ENCODE results near the gene RALGAPB. TPM values are rescaled to one million over a fixed set of nuclear protein-coding genes. Genes with fewer than 3 reads are reported as not detected.
"Not testable (repeated sequence)": the region's sequence is repeated elsewhere in the genome, so short reads cannot be mapped to it uniquely, and the experiment has no call there.

Gene RALGAPB
- total and polyA plus RNA-seq, 7 experiments from 2014 or later: 10.8 to 50.4 (median 40.9) TPM

DNA sequence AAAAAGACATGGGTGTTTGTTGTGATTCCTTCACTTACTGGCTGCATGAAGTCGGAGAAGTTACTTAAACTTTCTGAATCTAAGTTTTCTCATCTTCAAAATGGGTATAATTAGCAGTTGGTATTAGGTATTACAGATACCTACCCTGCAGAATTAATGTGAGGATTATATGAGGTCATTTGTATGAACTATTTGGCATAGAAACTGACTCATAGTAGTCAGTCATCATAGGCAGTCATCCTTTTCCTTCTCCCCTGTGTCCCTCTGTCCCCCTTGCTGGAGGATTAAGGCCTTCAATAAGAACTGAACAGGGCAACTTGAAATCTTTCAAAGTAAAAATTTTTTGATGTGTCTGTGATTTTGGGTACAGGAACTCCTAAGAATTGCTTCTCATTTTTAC, 26.3 kb downstream of the RALGAPB start:
- Mint-ChIP-seq H3K27me3 (no peaks in the 10 kb centered on the region), H3K9me3 (peaks cover 0 to 3% (median 0%) of the 10 kb centered on the region in 11 donors), H3K27ac (peak overlapping the region in 1 of 9 donors; percentile 3), H3K36me3 (peaks cover 28 to 69% (median 49%) of the 10 kb centered on the region in 5 donors), H3K4me3 (no peak overlapping the region), H3K4me1 (peaks cover 0 to 13% (median 5%) of the 10 kb centered on the region in 7 donors)
- ChIA-PET POLR2A (no interaction called here), CTCF (no interaction called here)
- no peaks in the 10 kb centered on the region for H3K4me1 ChIP-seq (ENCODE audit: control insufficient read depth in 2 of 2, insufficient read depth in 2 of 2, low read length in 2 of 2)
- DNase-seq: no peak
- H3K9me3 ChIP-seq (ENCODE audit: control insufficient read depth in 2 of 3, low read length in 3 of 3): no peaks in the 10 kb centered on the region
- H3K27me3 ChIP-seq (ENCODE audit: control insufficient read depth in 2 of 2, insufficient read depth in 2 of 2, low read length in 2 of 2): no peaks in the 10 kb centered on the region
- intact Hi-C loops (cut with micrococcal nuclease): no loop called here
- H3K36me3 ChIP-seq (ENCODE audit: control insufficient read depth in 2 of 3, insufficient read depth in 3 of 3, low read length in 3 of 3): peaks cover 15 to 79% (median 30%) of the 10 kb centered on the region in 3 experiments
- H3K27ac ChIP-seq (ENCODE audit: low read depth, low read length): no peak overlapping the region
- H3K4me3 ChIP-seq (ENCODE audit: low read length): no peak overlapping the region
- ATAC-seq: no peak

- DNase-seq (no peak), ATAC-seq (no peak)
- H3K4me3 Mint-ChIP-seq: no peak overlapping the region
- Histone ChIP-seq H3K9me3 (ENCODE audit: control insufficient read depth in 2 of 3, low read length in 3 of 3) (no peaks in the 10 kb centered on the region), H3K4me1 (ENCODE audit: control insufficient read depth in 2 of 2, insufficient read depth in 2 of 2, low read length in 2 of 2) (no peaks in the 10 kb centered on the region), H3K27ac (ENCODE audit: low read depth, low read length) (no peak overlapping the region), H3K27me3 (ENCODE audit: control insufficient read depth in 2 of 2, insufficient read depth in 2 of 2, low read length in 2 of 2) (no peaks in the 10 kb centered on the region), H3K36me3 (ENCODE audit: control insufficient read depth in 2 of 3, insufficient read depth in 3 of 3, low read length in 3 of 3) (peaks cover 13 to 76% (median 30%) of the 10 kb centered on the region in 3 experiments), H3K4me3 (ENCODE audit: low read length) (no peak overlapping the region)
- H3K27me3 Mint-ChIP-seq: no peaks in the 10 kb centered on the region
- H3K36me3 Mint-ChIP-seq: peaks cover 26 to 71% (median 51%) of the 10 kb centered on the region in 5 donors
- peaks cover 0 to 3% (median 2%) of the 10 kb centered on the region in 11 donors for H3K9me3 Mint-ChIP-seq
- no peak overlapping the region for H3K27ac Mint-ChIP-seq
- POLR2A ChIA-PET: no interaction called here
- intact Hi-C loops (cut with micrococcal nuclease): no loop called here
- H3K4me1 Mint-ChIP-seq: peaks cover 0 to 13% (median 4%) of the 10 kb centered on the region in 7 donors
- CTCF ChIA-PET: no interaction called here
Measured at GRCh38 chr20:38499366-38499765, 26.7 kb downstream of the RALGAPB start.

GRCh38 chr20:38501858-38502436, 29.3 kb downstream of the RALGAPB start:
- peaks cover 0 to 10% (median 4%) of the 10 kb centered on the region in 7 donors for H3K4me1 Mint-ChIP-seq
- no peak overlapping the region for H3K4me3 Mint-ChIP-seq
- Histone ChIP-seq H3K9me3 (ENCODE audit: control insufficient read depth in 2 of 3, low read length in 3 of 3) (no peaks in the 10 kb centered on the region), H3K4me1 (ENCODE audit: control insufficient read depth in 2 of 2, insufficient read depth in 2 of 2, low read length in 2 of 2) (no peaks in the 10 kb centered on the region), H3K27me3 (ENCODE audit: control insufficient read depth in 2 of 2, insufficient read depth in 2 of 2, low read length in 2 of 2) (no peaks in the 10 kb centered on the region), H3K36me3 (ENCODE audit: control insufficient read depth in 2 of 3, insufficient read depth in 3 of 3, low read length in 3 of 3) (peaks cover 12 to 59% (median 23%) of the 10 kb centered on the region in 3 experiments), H3K4me3 (ENCODE audit: low read length) (no peak overlapping the region), H3K27ac (ENCODE audit: low read depth, low read length) (no peak overlapping the region)
- no peak overlapping the region for H3K27ac Mint-ChIP-seq
- POLR2A ChIA-PET: interaction anchor here (0.6 kb wide), 1 partner anchor 25 kb away, joined by 3 read pairs; no protein-coding TSS in a partner anchor
- H3K36me3 Mint-ChIP-seq: peaks cover 26 to 60% (median 48%) of the 10 kb centered on the region in 5 donors
- ATAC-seq: no peak
- no peak for DNase-seq
- no peaks in the 10 kb centered on the region for H3K27me3 Mint-ChIP-seq
- peaks cover 0 to 11% (median 3%) of the 10 kb centered on the region in 11 donors for H3K9me3 Mint-ChIP-seq
- CTCF ChIA-PET: no interaction called here
- intact Hi-C loops (cut with micrococcal nuclease): no loop called here

- intact Hi-C loops (cut with micrococcal nuclease): no loop called here
- no peak for DNase-seq
- H3K36me3 Mint-ChIP-seq: peaks cover 25 to 50% (median 43%) of the 10 kb centered on the region in 5 donors
- peaks cover 0 to 7% (median 1%) of the 10 kb centered on the region in 7 donors for H3K4me1 Mint-ChIP-seq
- no peak overlapping the region for H3K27ac Mint-ChIP-seq
- Histone ChIP-seq H3K4me1 (ENCODE audit: control insufficient read depth in 2 of 2, insufficient read depth in 2 of 2, low read length in 2 of 2) (no peaks in the 10 kb centered on the region), H3K27ac (ENCODE audit: low read depth, low read length) (no peak overlapping the region), H3K4me3 (ENCODE audit: low read length) (no peak overlapping the region), H3K9me3 (ENCODE audit: control insufficient read depth in 2 of 3, low read length in 3 of 3) (no peaks in the 10 kb centered on the region), H3K27me3 (ENCODE audit: control insufficient read depth in 2 of 2, insufficient read depth in 2 of 2, low read length in 2 of 2) (no peaks in the 10 kb centered on the region), H3K36me3 (ENCODE audit: control insufficient read depth in 2 of 3, insufficient read depth in 3 of 3, low read length in 3 of 3) (peaks cover 10 to 43% (median 10%) of the 10 kb centered on the region in 3 experiments)
- CTCF ChIA-PET: no interaction called here
- POLR2A ChIA-PET: no interaction called here
- H3K9me3 Mint-ChIP-seq: peaks cover 0 to 11% (median 3%) of the 10 kb centered on the region in 11 donors
- no peak for ATAC-seq
- no peak overlapping the region for H3K4me3 Mint-ChIP-seq
- no peaks in the 10 kb centered on the region for H3K27me3 Mint-ChIP-seq
Measured at GRCh38 chr20:38504368-38505090, 31.9 kb downstream of the RALGAPB start.

GRCh38 chr20:38505091-38505455, 32.4 kb downstream of the RALGAPB start:
- ChIA-PET CTCF (no interaction called here), POLR2A (no interaction called here)
- Mint-ChIP-seq H3K9me3 (peaks cover 0 to 11% (median 3%) of the 10 kb centered on the region in 11 donors), H3K36me3 (peaks cover 28 to 51% (median 44%) of the 10 kb centered on the region in 5 donors), H3K27ac (no peak overlapping the region), H3K4me1 (peaks cover 0 to 10% (median 2%) of the 10 kb centered on the region in 7 donors), H3K27me3 (no peaks in the 10 kb centered on the region), H3K4me3 (no peak overlapping the region)
- no peak for DNase-seq
- intact Hi-C loops (cut with micrococcal nuclease): no loop called here
- no peaks in the 10 kb centered on the region for H3K27me3 ChIP-seq (ENCODE audit: control insufficient read depth in 2 of 2, insufficient read depth in 2 of 2, low read length in 2 of 2)
- H3K27ac ChIP-seq (ENCODE audit: low read depth, low read length): no peak overlapping the region
- H3K4me3 ChIP-seq (ENCODE audit: low read length): no peak overlapping the region
- ATAC-seq: no peak
- H3K36me3 ChIP-seq (ENCODE audit: control insufficient read depth in 2 of 3, insufficient read depth in 3 of 3, low read length in 3 of 3): peaks cover 9 to 45% (median 12%) of the 10 kb centered on the region in 3 experiments
- no peaks in the 10 kb centered on the region for H3K9me3 ChIP-seq (ENCODE audit: control insufficient read depth in 2 of 3, low read length in 3 of 3)
- H3K4me1 ChIP-seq (ENCODE audit: control insufficient read depth in 2 of 2, insufficient read depth in 2 of 2, low read length in 2 of 2): no peaks in the 10 kb centered on the region

GRCh38 chr20:38511726-38512125, 39.1 kb downstream of the RALGAPB start:
- H3K9me3 ChIP-seq (ENCODE audit: control insufficient read depth in 2 of 3, low read length in 3 of 3); H3K4me1 ChIP-seq (ENCODE audit: control insufficient read depth in 2 of 2, insufficient read depth in 2 of 2, low read length in 2 of 2); H3K27ac ChIP-seq (ENCODE audit: low read depth, low read length); H3K4me3 ChIP-seq (ENCODE audit: low read length); intact Hi-C loops (cut with micrococcal nuclease); POLR2A ChIA-PET; ATAC-seq; H3K4me3 Mint-ChIP-seq; DNase-seq; H3K27me3 Mint-ChIP-seq; H3K9me3 Mint-ChIP-seq; H3K27ac Mint-ChIP-seq; H3K27me3 ChIP-seq (ENCODE audit: control insufficient read depth in 2 of 2, insufficient read depth in 2 of 2, low read length in 2 of 2): not testable (repeated sequence)
- Mint-ChIP-seq H3K36me3 (peaks cover 9 to 55% (median 34%) of the 10 kb centered on the region in 5 donors), H3K4me1 (peaks cover 0 to 14% (median 3%) of the 10 kb centered on the region in 7 donors)
- peaks cover 6 to 40% (median 10%) of the 10 kb centered on the region in 3 experiments for H3K36me3 ChIP-seq (ENCODE audit: control insufficient read depth in 2 of 3, insufficient read depth in 3 of 3, low read length in 3 of 3)
- CTCF ChIA-PET: interaction anchor here (0.6 kb wide), 1 partner anchor 90 kb away, joined by 3 read pairs; no protein-coding TSS in a partner anchor

All from naive thymus-derived CD4-positive, alpha-beta T cell (primary cell).